ENCODE results near the gene SCN3B. TPM values are rescaled to one million over a fixed set of nuclear protein-coding genes. Genes with fewer than 3 reads are reported as not detected.
A peak's percentile ranks its signal among the peaks of the same experiment; 100 is the strongest.

Gene SCN3B
- total RNA-seq, 1 donor from 2014 or later = 34.1 TPM

- TF ChIP-seq CTCF (IDR thresholded peaks at IDR 0.05; ENCODE audit: unreplicated experiment) = no peak
- H3K36me3 Mint-ChIP-seq (ENCODE audit: low read depth, unreplicated experiment) = peaks cover 77% of the 10 kb centered on the region
- no peak overlapping the region for H3K27ac Mint-ChIP-seq (ENCODE audit: unreplicated experiment)
- H3K4me3 Mint-ChIP-seq (ENCODE audit: unreplicated experiment) = no peak overlapping the region
- no peak for DNase-seq (ENCODE audit: low spot score)
- H3K4me1 Mint-ChIP-seq (ENCODE audit: unreplicated experiment) = peaks cover 16% of the 10 kb centered on the region
- H3K9me3 Mint-ChIP-seq (ENCODE audit: unreplicated experiment) = no peaks in the 10 kb centered on the region
- H3K27me3 Mint-ChIP-seq (ENCODE audit: unreplicated experiment) = peaks cover 12% of the 10 kb centered on the region
Observed at GRCh38 chr11:123608371-123608770, 46.1 kb downstream of the SCN3B start.

- H3K4me3 Mint-ChIP-seq (ENCODE audit: unreplicated experiment) = no peak overlapping the region
Observed at GRCh38 chr11:123607781-123608180, 46.6 kb downstream of the SCN3B start.

GRCh38 chr11:123603666-123604065 lies 50.8 kb downstream of the SCN3B start:
- peaks cover 29% of the 10 kb centered on the region for H3K4me1 Mint-ChIP-seq (ENCODE audit: unreplicated experiment)
- H3K4me3 Mint-ChIP-seq (ENCODE audit: unreplicated experiment) = peak overlapping the region; percentile 10
- peak overlapping the region; percentile 10 for H3K27ac Mint-ChIP-seq (ENCODE audit: unreplicated experiment)
- H3K36me3 Mint-ChIP-seq (ENCODE audit: low read depth, unreplicated experiment) = peaks cover 60% of the 10 kb centered on the region
- peaks cover 13% of the 10 kb centered on the region for H3K27me3 Mint-ChIP-seq (ENCODE audit: unreplicated experiment)
- no peak for TF ChIP-seq CTCF (IDR thresholded peaks at IDR 0.05; ENCODE audit: unreplicated experiment)
- no peaks in the 10 kb centered on the region for H3K9me3 Mint-ChIP-seq (ENCODE audit: unreplicated experiment)
- no peak for DNase-seq (ENCODE audit: low spot score)

More at GRCh38 chr11:123607781-123608180, 46.6 kb downstream of the SCN3B start:
- H3K27ac Mint-ChIP-seq (ENCODE audit: unreplicated experiment) = no peak overlapping the region
- DNase-seq (ENCODE audit: low spot score) = no peak
- TF ChIP-seq CTCF (IDR thresholded peaks at IDR 0.05; ENCODE audit: unreplicated experiment) = no peak
- H3K27me3 Mint-ChIP-seq (ENCODE audit: unreplicated experiment) = peaks cover 12% of the 10 kb centered on the region
- H3K36me3 Mint-ChIP-seq (ENCODE audit: low read depth, unreplicated experiment) = peaks cover 76% of the 10 kb centered on the region
- no peaks in the 10 kb centered on the region for H3K9me3 Mint-ChIP-seq (ENCODE audit: unreplicated experiment)
- peaks cover 20% of the 10 kb centered on the region for H3K4me1 Mint-ChIP-seq (ENCODE audit: unreplicated experiment)

GRCh38 chr11:123601743-123602142 lies 52.7 kb downstream of the SCN3B start:
- no peak overlapping the region for H3K4me3 Mint-ChIP-seq (ENCODE audit: unreplicated experiment)
- H3K9me3 Mint-ChIP-seq (ENCODE audit: unreplicated experiment) = no peaks in the 10 kb centered on the region
- H3K27me3 Mint-ChIP-seq (ENCODE audit: unreplicated experiment) = peaks cover 12% of the 10 kb centered on the region
- no peak for DNase-seq (ENCODE audit: low spot score)
- H3K36me3 Mint-ChIP-seq (ENCODE audit: low read depth, unreplicated experiment) = peaks cover 56% of the 10 kb centered on the region
- TF ChIP-seq CTCF (IDR thresholded peaks at IDR 0.05; ENCODE audit: unreplicated experiment) = no peak
- H3K27ac Mint-ChIP-seq (ENCODE audit: unreplicated experiment) = no peak overlapping the region
- H3K4me1 Mint-ChIP-seq (ENCODE audit: unreplicated experiment) = peaks cover 24% of the 10 kb centered on the region

GRCh38 chr11:123601136-123601535 lies 53.3 kb downstream of the SCN3B start:
- Mint-ChIP-seq H3K9me3 (ENCODE audit: unreplicated experiment) (no peaks in the 10 kb centered on the region), H3K27me3 (ENCODE audit: unreplicated experiment) (peaks cover 7% of the 10 kb centered on the region), H3K4me3 (ENCODE audit: unreplicated experiment) (peak overlapping the region; percentile 7), H3K4me1 (ENCODE audit: unreplicated experiment) (peaks cover 24% of the 10 kb centered on the region), H3K36me3 (ENCODE audit: low read depth, unreplicated experiment) (peaks cover 55% of the 10 kb centered on the region), H3K27ac (ENCODE audit: unreplicated experiment) (no peak overlapping the region)
- TF ChIP-seq CTCF (IDR thresholded peaks at IDR 0.05; ENCODE audit: unreplicated experiment) = no peak
- DNase-seq (ENCODE audit: low spot score) = no peak

Measured in endothelial cell (in vitro differentiated cells).